ENCODE measurements around the gene TBC1D22B.

The TBC1D22B gene

GRCh38 chr6:37354526-37355384, 97.2 kb downstream of the TBC1D22B start:
- DNase-seq (ENCODE audit: low spot score) = peak; percentile 48

- DNase-seq (ENCODE audit: low spot score) = no peak
Measured at GRCh38 chr6:37357288-37357687, 99.7 kb downstream of the TBC1D22B start.

GRCh38 chr6:37357860-37358259, 100.3 kb downstream of the TBC1D22B start:
- no peak for DNase-seq (ENCODE audit: low spot score)

DNA sequence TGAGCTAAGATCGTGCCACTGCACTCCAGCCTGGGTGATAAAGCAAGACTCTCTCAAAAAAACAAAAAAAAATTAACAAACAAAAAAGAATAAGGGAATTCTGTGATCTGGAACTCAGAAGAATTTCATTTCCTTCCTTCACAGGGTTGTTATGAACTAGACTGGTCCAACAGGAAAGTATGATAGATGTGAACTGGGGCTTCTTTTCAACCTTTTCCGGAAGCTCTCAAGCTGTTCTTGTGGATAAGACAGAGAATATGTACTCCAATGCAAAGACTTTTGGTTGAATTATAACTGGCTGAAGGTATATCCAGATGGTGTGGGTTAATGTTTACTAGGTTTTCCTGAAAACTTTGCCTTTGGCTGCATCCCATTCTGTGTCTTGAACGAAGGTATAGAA, 101.5 kb downstream of the TBC1D22B start:
- DNase-seq (ENCODE audit: low spot score) = no peak

DNA sequence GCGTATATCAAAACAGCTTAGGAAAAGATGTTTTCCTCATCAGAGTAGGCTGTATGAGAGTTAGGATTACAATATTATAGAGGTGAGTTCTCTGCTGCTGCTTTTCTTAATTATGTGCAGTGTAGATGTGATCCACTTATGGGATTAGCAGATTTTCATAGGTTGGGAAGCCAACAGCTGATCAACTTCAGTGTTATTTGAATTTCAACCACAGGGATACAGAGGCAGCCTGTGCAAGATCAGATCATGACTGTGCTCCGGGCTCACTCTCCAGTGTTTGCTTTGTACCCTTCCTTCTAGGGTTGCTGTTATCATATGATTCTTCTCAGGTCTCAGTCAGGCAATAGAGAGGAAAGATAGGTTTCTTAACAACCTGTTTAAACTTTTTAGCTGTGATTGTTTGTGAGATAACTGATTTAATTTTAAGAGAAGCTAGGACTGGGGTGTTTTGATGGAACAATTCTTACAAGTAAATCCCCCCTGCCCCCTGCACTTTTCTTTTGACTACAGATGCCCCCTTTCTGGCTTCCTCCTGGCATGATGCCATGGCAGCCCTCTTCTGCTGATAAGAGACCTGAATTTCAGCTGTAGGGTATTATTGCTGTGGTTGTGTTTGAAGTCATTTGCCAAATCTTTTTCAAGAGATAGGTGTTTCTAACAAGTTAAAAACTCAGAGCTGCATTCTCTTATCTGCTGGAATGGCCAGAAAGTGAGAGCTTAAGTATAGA, 104.7 kb downstream of the TBC1D22B start:
- DNase-seq (ENCODE audit: low spot score) = no peak

- no peak for DNase-seq (ENCODE audit: low spot score)
Measured at GRCh38 chr6:37365791-37366190, 108.2 kb downstream of the TBC1D22B start.

DNA sequence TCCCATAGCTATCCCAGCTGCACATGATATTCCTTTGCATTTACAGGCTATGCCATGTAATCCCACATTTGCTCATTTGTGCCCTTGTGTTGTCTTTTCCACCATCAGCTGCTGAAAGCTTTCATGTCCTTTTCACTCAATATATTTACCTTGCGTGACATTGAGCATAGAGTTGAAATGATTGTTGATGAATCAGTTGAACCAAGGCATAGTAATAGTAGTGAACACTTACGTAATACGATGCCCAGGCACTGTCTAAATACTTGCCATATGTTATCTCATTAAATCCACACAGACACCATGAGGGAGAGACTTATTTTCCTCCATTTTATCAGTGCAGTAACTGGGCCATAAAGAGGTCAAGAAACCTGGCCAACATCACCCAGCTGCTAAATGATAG, 109.3 kb downstream of the TBC1D22B start:
- no peak for DNase-seq (ENCODE audit: low spot score)

- DNase-seq (ENCODE audit: low spot score) = no peak
Measured at GRCh38 chr6:37368961-37369320, 111.4 kb downstream of the TBC1D22B start.

DNA sequence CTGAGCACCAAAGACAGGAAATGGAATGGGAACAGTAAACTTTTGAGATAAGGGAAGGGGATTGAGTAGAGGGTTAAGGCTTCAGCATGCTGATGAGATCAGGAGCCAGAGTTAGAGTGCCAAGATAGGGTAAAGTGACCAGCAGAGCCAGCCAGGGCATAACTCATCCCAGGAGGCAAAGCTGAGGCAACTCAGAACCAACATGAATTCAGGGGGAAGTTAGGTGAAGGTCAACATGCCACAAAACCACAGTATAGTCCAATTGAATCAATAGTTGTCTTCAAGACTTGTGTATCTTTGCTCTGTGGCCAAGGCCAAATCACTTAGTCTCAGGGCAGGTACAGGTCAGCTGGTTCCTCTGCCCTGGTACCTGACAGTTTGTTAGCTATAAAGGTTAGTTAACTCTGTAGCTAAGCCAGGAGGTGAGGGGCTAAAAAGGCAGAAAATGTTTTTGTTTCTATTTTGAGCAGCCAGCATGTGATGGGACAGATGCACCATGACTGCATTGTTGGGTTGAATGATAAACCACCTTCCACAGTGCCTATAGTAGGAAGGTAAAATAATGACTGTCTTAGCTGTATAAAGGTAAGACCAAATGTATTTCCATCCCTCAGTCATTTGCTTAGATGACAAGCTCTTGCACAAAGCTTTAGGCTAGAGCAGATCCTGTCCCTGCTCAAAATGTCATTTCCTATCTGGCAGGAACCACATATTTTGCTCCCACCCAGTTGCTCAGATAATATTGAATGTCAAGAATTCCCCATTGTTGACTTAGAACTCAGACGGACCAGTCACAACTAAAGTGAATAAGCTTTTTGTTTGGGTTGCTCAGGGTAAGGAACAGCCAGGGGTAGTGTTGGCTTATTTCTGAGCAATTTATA, 112.0 kb downstream of the TBC1D22B start:
- no peak for DNase-seq (ENCODE audit: low spot score)

DNA sequence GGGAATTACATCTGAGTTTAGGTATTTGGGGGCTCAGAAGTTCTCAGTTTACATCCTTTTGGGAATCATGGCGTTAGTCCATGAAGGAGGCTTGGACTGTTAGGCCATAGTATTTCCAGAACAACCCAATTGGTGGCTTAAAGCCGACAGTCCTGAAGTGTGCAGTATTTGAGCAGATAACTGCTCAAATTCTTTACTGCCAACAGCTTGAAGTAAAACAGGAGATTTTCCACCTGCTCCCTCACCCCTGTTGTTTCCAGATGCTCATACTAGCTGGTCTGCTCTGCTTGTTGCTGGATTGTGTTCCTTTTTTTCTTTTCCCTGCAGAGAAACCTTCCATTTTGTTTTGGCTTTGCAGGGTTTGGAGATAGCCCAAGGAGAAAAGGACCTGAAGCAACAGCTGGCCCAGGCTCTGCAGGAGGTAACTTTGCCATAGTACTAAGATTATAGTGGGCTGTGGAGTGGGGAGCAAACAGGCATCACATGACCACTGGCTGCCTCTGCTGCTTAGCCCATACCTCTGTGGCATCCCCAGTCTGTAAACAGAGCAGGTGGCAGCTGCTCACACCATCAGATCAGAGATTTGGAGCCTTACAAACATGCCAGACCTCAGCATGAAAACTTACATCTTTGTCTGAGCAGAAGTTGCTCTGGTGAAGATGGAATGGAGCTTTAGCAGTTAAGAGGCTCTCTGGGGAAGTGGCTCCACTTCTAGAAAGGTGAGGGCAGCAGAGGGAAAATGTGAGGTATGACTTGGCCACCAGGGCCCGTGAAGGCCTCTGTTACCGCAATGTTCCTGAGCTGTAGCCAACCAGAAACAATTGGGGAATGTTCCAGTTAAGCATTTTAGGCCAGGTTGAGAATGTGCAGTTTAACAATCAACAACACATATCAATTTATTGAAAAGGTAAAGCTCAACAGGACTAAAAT, 113.8 kb downstream of the TBC1D22B start:
- DNase-seq (ENCODE audit: low spot score) = no peak

DNA sequence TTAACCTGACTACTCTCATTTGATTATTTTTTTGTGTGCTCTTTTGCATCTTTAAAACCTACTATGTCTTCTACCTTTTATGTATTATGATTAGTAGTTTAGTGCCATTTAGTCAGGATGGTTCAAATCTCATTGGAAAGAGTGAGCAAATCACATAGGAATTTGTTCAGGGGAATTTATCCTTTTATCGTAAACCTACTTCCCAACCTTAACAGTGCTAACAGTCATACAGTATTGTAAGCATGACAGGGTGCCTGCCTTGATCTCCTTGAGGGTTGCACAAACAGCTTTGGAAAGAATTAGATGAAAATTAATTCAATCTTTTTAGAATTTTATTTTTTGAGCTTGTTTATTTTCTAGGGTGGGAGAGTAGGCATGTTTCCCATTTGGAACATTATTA, 114.5 kb downstream of the TBC1D22B start:
- DNase-seq (ENCODE audit: low spot score) = no peak

DNA sequence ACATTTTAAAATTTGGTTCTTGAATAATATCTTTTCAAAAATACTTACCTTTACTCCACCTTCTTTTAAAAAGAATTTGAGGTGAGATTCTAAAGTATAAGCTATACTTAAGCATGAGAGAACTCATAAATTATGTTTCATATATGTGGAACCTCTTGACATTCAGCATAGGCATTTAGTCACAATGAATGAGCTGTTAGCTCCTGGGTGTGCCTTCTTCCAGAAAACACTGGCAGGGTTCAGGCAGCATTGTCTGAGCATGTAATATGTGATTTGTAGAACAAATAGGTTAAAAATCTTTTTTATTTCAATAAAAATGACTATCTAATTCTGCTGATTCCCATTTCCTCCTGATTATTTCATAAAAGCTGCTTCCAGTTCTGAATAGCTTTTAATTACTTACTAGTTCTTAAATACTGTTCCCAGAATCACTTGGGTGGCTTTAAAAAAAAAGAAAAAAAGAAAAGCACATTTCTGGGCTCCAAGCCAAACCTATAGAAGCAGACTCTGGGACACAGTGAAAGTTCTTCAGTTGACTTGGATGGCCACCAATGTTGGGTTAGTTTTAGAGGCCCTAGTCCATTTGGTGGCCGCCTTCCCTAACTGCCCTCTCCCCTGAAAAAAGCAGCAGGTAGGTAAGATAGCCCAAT, 116.4 kb downstream of the TBC1D22B start:
- no peak for DNase-seq (ENCODE audit: low spot score)

GRCh38 chr6:37375376-37375775, 117.8 kb downstream of the TBC1D22B start:
- no peak for DNase-seq (ENCODE audit: low spot score)

GRCh38 chr6:37376078-37376743, 118.6 kb downstream of the TBC1D22B start:
- peak; percentile 49 for DNase-seq (ENCODE audit: low spot score)

DNA sequence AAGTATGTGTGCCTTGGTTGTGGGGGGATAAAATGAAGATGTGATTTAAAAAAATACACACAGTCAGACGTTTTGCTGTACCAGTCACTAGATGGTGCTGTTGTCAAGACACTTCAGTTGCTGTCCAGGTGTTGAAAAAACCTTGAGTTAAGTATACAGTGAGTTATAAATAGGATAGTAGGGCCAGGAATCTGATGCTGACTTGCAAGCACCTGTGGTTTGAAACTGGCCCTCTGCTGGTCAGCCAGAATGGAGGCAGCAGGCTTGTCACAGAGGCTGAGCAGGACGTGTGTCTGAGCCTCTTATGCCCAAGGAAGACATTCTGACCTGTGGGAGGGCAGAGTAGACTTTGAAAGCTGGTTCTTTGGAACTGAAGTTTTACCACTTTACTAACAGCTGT, 124.0 kb downstream of the TBC1D22B start:
- peak; percentile 67 for DNase-seq (ENCODE audit: low spot score)

Data from germinal center (tissue), 1 donor.